Stomach (tissue), 9 donors: ENCODE results near the gene TJAP1. TPM values are rescaled to one million over a fixed set of nuclear protein-coding genes. Genes with fewer than 3 reads are reported as not detected.
"Not testable (repeated sequence)": the region's sequence is repeated elsewhere in the genome, so short reads cannot be mapped to it uniquely, and the experiment has no call there.

ENCODE experiments used
- DNase-seq, 2 donors: peaks; one replicate each; pipeline versions ENCODE4 v3.0.0 to v3.0.0-alpha.2; 2013 to 2019
- H3K27ac ChIP-seq, 5 donors: fragments of 200-600 bp in 4 of 5; sonication (generic) in 4 of 5; one replicate each; pipeline ENCODE4 v1.5.1; 2013 to 2019; ENCODE audit warnings: mild to moderate bottlenecking in 1 of 5, moderate library complexity in 1 of 5
- H3K27me3 ChIP-seq, 3 donors: fragments of 200-600 bp; sonication (generic); one replicate each; pipeline ENCODE4 v1.5.1; 2017 to 2019; ENCODE audit warnings: mixed run types in 1 of 3
- H3K36me3 ChIP-seq, 4 donors: fragments of 200-600 bp; sonication (generic); 1 replicate in 3 of 4; 2 replicates in 1 of 4; pipeline ENCODE4 v1.5.1; 2016 to 2019
- H3K4me1 ChIP-seq, 4 donors: fragments of 200-600 bp; sonication (generic); one replicate each; pipeline ENCODE4 v1.5.1; 2016 to 2019
- H3K4me3 ChIP-seq, 4 donors: fragments of 200-600 bp; sonication (generic) in 3 of 4; one replicate each; pipeline ENCODE4 v1.5.1; 2016 to 2019; ENCODE audit warnings: mild to moderate bottlenecking in 1 of 4
- H3K9me3 ChIP-seq, 4 donors: fragments of 200-600 bp; sonication (generic); one replicate each; pipeline ENCODE4 v1.5.1; 2016 to 2019
- EP300 ChIP-seq: sonication (generic); formaldehyde crosslinking; IDR thresholded peaks from one replicate; pipeline ENCODE4 v1.6.1; 2017; ENCODE audit warnings: antibody characterized with exemption
- POLR2A ChIP-seq, 4 donors: fragments of 450-650 bp; IDR thresholded peaks; one replicate each; pipeline ENCODE4 v1.6.1; 2016; ENCODE audit warnings: antibody characterized with exemption in 4 of 4, control low read depth in 2 of 4, mild to moderate bottlenecking in 1 of 4, moderate library complexity in 1 of 4
- POLR2AphosphoS5 ChIP-seq, 3 donors: sonication (generic); formaldehyde crosslinking; IDR thresholded peaks; one replicate each; pipeline ENCODE4 v1.6.1; 2016; ENCODE audit warnings: antibody characterized with exemption in 3 of 3
- WGBS, 5 donors: extraction: QIAGEN DNeasy Blood & Tissue Kit in 3 of 5; methylation state at CpG; one replicate each; pipeline versions ENCODE4 v1.1.5 to v1.1.7; 2013 to 2018; 5-methylcytosine and 5-hydroxymethylcytosine counted together
- intact Hi-C: fragments of 100-400 bp; cut with DNase I; formaldehyde crosslinking; loops from one replicate; pipeline ENCODE4 v1.15.1; 2023; ENCODE audit warnings: low total_unique reads
- polyA plus RNA-seq, 3 donors: library from polyadenylated mRNA; stranded (reverse); fragments of 200-250 nt; gene quantifications; one replicate each; pipeline ENCODE4 v1.2.3, GENCODE V29; 2013
- total RNA-seq, 5 donors: library from RNA; depleted of rRNA; stranded (reverse); fragments of >200 nt; gene quantifications; one replicate each; pipeline versions ENCODE4 v1.1.0 to v1.2.3, GENCODE V29; 2014 to 2016
- TF ChIP-seq, protein P1 (sequence below), 7 experiments: fragments of 450-650 bp in 4 of 7; fragments of 200-600 bp in 3 of 7; sonication (generic) in 3 of 7; IDR thresholded peaks; one replicate each; pipeline ENCODE4 v1.5.1; 2016 to 2019; ENCODE audit warnings: antibody characterized with exemption in 7 of 7, control low read depth in 2 of 7, mild to moderate bottlenecking in 1 of 7
- donor health status: healthy with polysubstance abuse.
- donor health status: Bipolar disorder and iron deficiency.
- donor health status: healthy.

TJAP1 gene
- total and polyA plus RNA-seq, 8 donors, result 8.4 to 182 (median 14.1) TPM

DNA sequence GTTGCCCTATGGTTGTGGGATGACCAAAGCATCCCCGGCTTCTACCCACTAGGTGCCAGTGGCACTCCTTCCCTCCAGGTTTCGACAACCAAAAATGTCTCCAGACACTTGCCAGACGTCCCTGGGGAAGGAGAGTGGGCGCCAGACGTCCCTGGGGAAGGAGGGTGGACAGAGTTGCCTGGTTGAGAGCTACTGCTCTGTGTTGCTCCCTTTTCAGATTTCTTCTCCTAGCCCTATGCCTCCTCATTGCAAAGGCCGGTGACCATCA, 19.7 kb downstream of the TJAP1 start:
- Histone ChIP-seq H3K9me3 (no peaks in the 10 kb centered on the region), H3K27me3 (no peaks in the 10 kb centered on the region), H3K4me1 (peaks cover 11 to 46% (median 37%) of the 10 kb centered on the region in 4 donors), H3K4me3 (no peak overlapping the region), H3K36me3 (peaks cover 35 to 47% (median 46%) of the 10 kb centered on the region in 4 donors), H3K27ac (no peak overlapping the region)
- WGBS, 5 donors, result 83 to 93% (median 91%) methylated on average over 6 of the region's 6 CpGs
- DNase-seq, result no peak
- intact Hi-C loops, result no loop called here
- TF ChIP-seq POLR2A (IDR thresholded peaks at IDR 0.05) (no peak), EP300 (no peak), POLR2AphosphoS5 (IDR thresholded peaks at IDR 0.05) (no peak)
- TF ChIP-seq, protein P1, sequence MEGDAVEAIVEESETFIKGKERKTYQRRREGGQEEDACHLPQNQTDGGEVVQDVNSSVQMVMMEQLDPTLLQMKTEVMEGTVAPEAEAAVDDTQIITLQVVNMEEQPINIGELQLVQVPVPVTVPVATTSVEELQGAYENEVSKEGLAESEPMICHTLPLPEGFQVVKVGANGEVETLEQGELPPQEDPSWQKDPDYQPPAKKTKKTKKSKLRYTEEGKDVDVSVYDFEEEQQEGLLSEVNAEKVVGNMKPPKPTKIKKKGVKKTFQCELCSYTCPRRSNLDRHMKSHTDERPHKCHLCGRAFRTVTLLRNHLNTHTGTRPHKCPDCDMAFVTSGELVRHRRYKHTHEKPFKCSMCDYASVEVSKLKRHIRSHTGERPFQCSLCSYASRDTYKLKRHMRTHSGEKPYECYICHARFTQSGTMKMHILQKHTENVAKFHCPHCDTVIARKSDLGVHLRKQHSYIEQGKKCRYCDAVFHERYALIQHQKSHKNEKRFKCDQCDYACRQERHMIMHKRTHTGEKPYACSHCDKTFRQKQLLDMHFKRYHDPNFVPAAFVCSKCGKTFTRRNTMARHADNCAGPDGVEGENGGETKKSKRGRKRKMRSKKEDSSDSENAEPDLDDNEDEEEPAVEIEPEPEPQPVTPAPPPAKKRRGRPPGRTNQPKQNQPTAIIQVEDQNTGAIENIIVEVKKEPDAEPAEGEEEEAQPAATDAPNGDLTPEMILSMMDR (IDR thresholded peaks at IDR 0.05), result no peak

DNA sequence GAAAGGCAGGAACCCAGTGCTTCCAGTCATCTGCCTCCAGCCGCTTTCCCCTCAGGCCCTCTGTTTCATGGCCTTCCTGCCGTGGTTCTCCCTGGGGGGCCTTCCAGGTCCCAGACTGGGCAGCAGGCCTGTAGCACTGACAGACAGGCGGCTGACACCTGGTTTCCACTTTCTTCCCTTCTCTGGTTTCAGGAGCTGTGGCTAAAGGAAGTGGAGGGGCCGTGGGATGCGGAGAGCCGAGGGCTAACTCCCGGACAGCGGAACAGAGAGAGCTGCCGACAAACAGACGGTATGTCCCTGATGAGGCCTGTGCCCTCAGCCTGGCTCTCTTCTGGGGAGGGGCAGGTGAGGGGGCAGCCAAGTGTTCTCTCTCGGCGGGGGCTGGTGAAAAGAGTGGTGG, 20.3 kb downstream of the TJAP1 start:
- 94 to 95% (median 94%) methylated on average over 12 of the region's 12 CpGs for WGBS, 5 donors
- H3K27me3 ChIP-seq, result no peaks in the 10 kb centered on the region
- H3K4me1 ChIP-seq, result peaks cover 11 to 46% (median 31%) of the 10 kb centered on the region in 4 donors
- H3K4me3 ChIP-seq, result no peak overlapping the region
- intact Hi-C loops, result no loop called here
- no peak for TF ChIP-seq POLR2AphosphoS5 (IDR thresholded peaks at IDR 0.05)
- TF ChIP-seq POLR2A (IDR thresholded peaks at IDR 0.05), result no peak
- TF ChIP-seq, protein P1 (IDR thresholded peaks at IDR 0.05), result no peak
- no peak for TF ChIP-seq EP300
- H3K36me3 ChIP-seq, result peaks cover 42 to 53% (median 52%) of the 10 kb centered on the region in 4 donors
- no peak for DNase-seq
- H3K9me3 ChIP-seq, result no peaks in the 10 kb centered on the region
- H3K27ac ChIP-seq, result no peak overlapping the region

DNA sequence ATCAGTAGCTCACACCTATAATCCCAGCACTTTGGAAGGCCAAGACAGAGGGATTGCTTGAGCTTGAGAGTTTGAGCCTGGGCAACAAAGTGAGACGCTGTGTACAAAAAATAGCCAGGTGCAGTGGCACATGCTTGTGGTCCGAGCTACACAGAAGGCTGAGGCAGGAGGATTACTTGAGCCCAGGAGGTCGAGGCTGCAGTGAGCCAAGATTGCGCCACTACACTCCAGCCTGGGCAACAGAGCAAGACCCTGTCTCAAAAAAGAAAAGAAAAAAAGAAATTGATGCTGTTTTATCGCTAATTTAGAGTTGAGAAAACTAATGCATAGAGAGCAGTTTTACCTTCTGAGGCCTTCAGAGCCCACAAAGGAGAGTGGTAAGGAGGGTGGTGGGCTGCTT, 20.9 kb downstream of the TJAP1 start:
- intact Hi-C loops, H3K27me3 ChIP-seq, H3K4me3 ChIP-seq, DNase-seq, H3K27ac ChIP-seq, H3K9me3 ChIP-seq: not testable (repeated sequence)
- peaks cover 48 to 59% (median 58%) of the 10 kb centered on the region in 4 donors for H3K36me3 ChIP-seq
- 92 to 96% (median 94%) methylated on average over 5 of the region's 5 CpGs for WGBS, 5 donors
- peaks cover 11 to 46% (median 27%) of the 10 kb centered on the region in 4 donors for H3K4me1 ChIP-seq

DNA sequence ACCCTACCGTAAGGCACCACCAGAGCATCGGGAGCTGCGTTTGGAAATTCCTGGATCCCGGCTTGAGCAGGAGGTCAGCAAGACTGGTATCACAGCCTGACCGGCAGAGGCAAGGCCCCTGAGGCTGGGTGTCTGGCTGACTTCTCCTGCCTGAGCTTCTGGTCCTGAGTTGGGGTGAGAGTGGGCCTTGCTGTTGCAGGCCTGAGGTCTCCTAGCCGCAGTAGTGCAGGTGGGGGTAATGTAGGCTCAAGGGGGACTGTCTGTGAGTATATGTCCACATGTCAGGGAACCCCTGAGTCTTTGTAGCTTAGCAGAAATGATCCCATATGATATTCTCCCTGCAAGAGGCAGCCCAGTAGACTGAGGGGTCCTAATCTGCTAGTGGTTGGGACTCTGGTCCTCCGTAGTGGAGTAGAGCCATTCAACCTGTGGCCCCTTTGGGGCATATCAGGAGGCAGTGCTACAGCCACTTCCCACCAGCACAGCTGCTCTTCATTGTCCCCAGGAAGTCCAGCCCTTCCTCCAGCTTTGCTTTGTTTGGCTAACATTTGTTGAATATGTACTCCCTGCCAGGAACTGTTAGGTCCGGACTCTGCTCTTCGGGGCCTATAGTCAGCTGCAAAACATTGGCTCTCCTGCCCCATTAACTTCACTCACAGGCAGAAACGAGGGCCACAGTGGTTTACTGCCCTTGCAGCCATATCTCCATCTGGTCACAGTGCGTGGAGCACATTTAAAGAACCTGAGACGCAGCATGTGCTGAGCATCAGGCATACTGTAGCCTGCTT, 21.9 kb downstream of the TJAP1 start:
- 54 to 73% (median 64%) methylated on average over 9 to 12 of the region's 12 CpGs for WGBS, 5 donors
- intact Hi-C loops, result no loop called here
- Histone ChIP-seq H3K27ac (peak overlapping the region in 2 of 5 donors; percentile 23 to 38), H3K4me3 (no peak overlapping the region), H3K36me3 (peaks cover 55 to 68% (median 67%) of the 10 kb centered on the region in 4 donors), H3K27me3 (no peaks in the 10 kb centered on the region), H3K4me1 (peaks cover 11 to 42% (median 23%) of the 10 kb centered on the region in 4 donors), H3K9me3 (no peaks in the 10 kb centered on the region)
- DNase-seq, result no peak
- TF ChIP-seq POLR2AphosphoS5 (IDR thresholded peaks at IDR 0.05) (no peak), EP300 (no peak), POLR2A (IDR thresholded peaks at IDR 0.05) (no peak)
- TF ChIP-seq, protein P1 (IDR thresholded peaks at IDR 0.05), result no peak

DNA sequence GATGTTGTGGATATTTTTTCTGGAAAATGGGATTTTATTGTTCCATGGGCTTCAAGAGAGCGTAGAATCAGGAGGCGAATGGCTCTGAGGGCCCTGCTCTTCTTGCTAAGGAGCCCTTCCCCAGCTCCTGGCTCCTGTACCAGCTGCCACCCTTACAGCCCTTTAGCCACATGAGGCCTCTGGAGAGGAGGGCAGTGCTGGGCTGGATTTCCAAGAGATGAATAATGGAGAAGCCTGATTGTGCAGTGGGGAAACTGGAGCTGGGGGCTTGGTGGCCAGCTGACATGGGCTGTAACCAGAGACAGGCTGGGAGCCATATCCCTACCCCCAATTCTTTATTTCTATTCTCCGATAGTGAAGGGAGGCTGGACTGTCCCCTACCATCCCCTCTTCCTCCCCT, 23.6 kb downstream of the TJAP1 start:
- Histone ChIP-seq H3K9me3 (no peaks in the 10 kb centered on the region), H3K4me3 (no peak overlapping the region), H3K27me3 (no peaks in the 10 kb centered on the region), H3K27ac (no peak overlapping the region), H3K36me3 (peaks cover 65 to 85% (median 84%) of the 10 kb centered on the region in 4 donors), H3K4me1 (peaks cover 9 to 25% (median 12%) of the 10 kb centered on the region in 4 donors)
- DNase-seq, result no peak
- intact Hi-C loops, result loop anchor here (10.0 kb wide), 1 partner anchor 236 kb away; no protein-coding TSS in a partner anchor
- TF ChIP-seq POLR2AphosphoS5 (IDR thresholded peaks at IDR 0.05), result no peak
- TF ChIP-seq, protein P1 (IDR thresholded peaks at IDR 0.05), result no peak
- 90 to 100% (median 97%) methylated on average over 3 of the region's 3 CpGs for WGBS, 5 donors
